GM21825 (cell line): Measurements from ENCODE around the gene UPK1A.
A peak's percentile ranks its signal among the peaks of the same experiment; 100 is the strongest.

ENCODE experiments used
- ATAC-seq: cut with Tn5 transposase; IDR thresholded peaks from one replicate; pipeline ENCODE4 v1.9.1; 2021; ENCODE audit warnings: mild to moderate bottlenecking, moderate library complexity; ENCODE audit not compliant: unreplicated experiment

The UPK1A gene

DNA sequence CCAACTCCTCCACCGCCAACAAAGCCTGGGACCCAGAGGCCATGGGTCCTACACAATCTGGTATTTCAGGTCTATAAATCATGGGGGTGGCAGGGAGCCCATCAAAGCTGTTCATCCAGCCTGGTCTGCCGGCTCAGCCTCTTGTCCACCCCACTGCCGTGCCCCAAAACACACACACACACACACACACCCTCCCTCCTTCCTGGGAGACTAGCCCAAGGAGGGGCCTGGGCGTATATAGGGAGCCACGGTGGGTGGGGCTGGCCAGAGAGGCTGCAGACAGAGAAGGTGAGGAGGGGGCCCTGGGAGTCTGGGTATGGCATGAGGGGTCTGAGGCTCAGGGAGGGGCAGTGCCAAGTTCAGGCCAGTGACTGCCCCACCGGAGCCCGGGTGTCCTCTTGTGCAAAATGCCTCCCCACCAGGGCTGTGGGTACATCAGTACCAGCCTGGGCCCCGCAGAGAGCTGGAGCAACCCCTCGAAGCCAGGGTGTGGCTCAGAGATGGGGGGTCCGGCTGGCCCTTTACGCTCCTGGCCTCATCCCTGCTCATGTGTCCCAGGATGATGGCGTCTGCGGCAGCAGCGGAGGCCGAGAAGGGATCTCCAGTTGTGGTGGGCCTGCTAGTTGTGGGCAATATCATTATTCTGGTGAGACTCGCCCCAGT is at the start of gene UPK1A:
TSS of gene UPK1A (plus strand) at position 267 of the 663 bp plus-strand sequence. CDS start at position 563, 296 bp downstream.
- ATAC-seq = no peak

DNA sequence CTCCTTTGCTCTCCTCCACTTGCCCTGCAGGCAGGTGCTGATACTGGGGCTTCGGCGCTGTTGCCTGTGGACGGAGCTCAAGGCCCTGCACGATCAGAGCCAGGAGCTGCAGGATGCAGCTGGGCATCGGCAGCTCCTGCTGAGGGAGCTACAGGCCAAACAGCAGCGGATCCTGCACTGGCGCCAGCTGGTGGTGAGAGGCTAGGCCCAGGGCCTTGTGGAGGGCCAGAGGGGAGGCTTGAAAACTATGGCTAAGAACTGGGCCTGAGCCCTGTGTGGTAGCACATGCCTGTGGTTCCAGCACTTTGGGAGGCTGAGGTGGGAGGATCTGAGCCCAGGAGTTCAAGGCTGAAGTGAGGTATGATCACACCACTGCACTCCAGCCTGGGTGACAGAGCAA is 47.5 kb upstream of the UPK1A start:
- no peak for ATAC-seq

DNA sequence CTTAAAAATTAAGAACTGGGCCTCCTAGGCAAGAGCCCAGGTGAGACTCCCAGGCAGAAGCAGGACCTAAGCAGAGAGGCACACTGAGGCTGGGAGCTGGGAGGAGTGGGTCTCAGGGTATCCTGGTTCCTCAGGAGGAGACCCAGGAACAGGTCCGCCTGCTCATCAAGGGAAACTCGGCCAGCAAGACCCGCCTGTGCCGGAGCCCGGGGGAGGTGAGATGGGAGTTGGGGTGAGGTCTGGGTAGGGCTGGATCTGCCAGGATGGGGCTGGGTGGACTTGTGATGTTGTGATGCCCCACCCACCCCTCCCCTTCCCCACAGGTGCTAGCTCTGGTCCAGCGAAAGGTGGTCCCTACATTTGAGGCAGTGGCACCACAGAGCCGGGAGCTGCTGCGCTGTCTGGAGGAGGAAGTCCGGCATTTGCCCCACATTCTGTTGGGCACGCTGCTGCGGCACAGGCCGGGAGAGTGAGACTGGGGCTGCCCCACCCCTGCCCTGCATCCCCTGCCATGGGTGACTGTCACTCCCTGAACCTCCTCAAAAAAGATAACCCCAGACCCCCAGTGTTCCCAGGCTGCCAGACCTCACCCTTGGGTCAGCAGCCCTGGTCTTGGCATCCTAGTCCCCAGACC is 46.9 kb upstream of the UPK1A start:
- no peak for ATAC-seq

DNA sequence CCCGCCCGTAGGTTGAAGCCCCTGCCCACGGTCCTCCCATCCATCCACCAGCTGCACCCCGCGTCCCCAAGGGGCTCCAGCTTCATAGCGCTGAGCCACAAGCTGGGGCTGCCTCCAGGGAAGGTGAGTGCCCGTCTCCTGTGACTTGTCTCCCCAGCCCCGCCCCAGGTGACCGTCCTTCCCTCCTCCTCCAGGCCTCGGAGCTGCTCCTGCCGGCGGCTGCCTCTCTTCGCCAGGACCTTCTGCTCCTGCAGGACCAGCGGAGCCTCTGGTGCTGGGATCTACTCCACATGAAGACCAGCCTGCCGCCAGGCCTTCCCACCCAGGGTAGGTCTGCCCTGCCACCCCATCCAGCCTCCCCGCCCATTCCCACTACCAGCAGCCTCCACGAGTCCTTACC is 46.3 kb upstream of the UPK1A start:
- no peak for ATAC-seq

DNA sequence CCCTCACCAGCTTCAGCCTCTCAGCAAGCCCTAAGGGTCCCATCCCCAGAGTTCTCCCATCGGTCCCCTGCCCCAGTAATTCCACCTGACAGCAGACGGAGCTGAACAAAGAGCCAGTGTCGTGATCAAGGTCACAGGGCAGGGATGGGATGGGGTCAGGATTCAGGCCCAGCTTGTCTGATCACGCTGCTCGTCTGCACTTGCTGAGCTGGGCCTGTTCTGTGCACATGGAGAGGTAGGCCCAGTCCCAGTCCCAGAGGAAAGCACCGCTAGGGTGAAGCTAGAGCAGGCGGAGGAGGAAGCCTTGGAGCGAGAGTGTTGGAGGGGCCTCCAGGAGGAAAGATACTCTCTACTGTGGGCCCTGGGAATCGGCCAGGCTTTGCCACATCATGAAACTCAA is 44.6 kb upstream of the UPK1A start:
- no peak for ATAC-seq

DNA sequence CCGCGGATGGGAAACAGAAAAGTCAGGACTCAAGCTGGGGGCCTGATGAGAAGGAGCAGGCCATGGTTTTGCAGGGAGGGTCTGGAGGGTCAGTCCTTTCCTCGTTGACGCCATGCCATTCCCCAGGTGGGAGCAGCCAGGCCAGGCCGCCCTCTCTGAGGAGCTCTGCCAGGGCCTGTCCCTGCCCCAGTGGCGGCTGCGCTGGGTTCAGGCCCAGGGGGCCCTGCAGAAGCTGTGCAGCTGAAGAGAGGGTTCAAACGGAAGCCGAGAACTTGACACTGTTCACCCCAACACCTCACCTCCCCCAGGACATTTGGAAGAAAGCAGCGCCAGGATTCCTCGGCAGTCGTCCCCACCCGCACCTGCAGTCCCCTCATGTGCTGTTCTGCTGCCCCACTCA is 43.6 kb upstream of the UPK1A start:
- no peak for ATAC-seq

DNA sequence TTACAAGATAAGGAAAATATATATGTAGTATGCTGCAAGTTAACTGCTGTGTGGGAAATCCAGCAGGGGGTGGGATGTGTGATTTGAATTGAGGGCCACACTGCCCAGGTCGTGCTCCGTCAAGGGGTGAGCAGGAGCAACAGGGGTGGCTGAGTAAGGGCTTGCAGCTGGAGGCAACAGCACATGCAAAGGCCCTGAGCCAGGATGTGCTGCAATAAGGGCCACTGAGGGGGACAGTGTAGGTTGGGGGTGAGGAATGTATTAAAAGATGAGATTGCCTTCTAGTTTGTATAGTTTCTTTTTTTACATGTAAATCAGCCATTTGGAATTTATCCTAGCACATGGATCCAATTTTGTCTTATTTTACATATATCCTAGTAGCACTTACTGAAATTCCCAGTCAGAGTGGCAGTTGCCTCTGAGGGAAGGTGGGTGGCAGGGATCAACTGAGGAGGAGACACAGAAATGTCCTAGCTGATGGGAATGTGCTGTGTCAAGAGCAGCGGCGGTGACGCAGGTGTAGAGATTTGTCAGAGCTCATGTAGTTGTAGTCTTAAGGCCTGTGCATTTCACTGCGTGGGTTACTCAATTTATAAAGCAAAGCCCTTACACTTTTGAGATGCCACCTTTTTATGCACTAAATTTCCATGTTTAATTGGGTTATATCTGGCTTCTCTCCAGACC is 42.8 kb upstream of the UPK1A start:
- no peak for ATAC-seq

DNA sequence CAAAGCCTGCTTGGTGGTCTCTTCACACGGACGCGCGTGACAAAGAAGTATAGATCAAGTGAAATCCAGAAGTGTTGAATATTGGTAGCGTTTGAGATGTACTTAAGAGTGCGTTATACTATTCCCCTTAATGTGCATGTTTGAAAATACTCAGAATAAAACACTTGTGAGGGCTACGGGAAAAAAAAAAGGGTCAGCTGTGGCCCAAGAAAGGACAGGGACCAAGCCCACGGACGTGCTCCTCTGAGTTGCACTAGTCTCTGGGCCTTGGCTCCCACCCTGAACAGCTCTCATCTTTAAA is 38.1 kb upstream of the UPK1A start:
- ATAC-seq = peak; percentile 11

DNA sequence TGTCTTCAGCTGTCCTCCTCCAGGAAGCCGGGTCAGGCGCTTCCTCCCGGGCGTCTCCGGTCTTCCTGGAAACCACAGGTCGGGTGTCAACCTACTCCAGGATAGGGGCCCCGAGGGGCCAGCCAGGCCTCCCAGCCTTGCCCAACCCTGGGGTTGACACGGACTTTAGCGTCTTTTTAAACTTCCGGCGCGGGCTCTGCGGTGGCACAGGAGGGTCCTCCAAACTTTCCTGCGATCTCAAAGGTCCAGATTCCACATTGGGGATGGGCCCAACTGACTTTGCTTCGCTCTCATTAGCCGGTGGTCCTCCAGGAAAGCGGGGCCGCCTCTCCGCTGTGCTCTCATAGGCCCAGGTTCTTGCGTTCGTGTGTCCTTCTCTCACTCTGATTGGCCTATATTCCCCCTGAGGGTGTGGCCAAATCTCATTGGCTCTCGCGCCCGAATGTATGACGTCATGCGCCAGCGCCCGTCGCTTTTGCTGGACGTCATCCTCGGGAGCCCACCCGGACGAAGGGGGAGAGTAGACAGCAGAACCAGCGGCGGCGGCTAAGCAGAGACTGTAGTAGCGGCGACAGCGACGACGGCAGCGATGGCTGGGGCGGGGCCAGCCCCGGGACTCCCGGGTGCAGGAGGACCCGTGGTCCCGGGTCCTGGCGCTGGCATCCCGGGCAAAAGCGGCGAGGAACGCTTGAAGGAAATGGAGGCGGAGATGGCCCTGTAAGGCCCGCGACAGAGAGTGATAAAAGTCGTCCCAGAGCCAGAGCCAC is 37.6 kb upstream of the UPK1A start, which contains the start of gene RBM42:
TSS of gene RBM42 (plus strand) at position 472 of the 767 bp plus-strand sequence. CDS start at position 590, 118 bp downstream.
- peak; percentile 92 for ATAC-seq

DNA sequence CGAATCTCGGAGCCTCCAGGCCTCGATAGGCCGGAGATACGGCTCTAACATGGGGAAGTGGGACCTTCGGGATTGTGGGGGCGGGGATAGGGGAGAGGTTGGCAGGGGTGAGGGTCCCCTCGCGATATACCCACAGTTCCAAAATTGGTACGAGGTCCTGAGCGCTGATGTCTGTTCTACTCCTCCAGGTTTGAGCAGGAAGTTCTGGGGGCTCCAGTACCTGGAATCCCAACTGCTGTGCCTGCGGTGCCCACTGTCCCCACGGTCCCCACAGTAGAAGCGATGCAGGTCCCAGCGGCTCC is 37.0 kb upstream of the UPK1A start:
- no peak for ATAC-seq

DNA sequence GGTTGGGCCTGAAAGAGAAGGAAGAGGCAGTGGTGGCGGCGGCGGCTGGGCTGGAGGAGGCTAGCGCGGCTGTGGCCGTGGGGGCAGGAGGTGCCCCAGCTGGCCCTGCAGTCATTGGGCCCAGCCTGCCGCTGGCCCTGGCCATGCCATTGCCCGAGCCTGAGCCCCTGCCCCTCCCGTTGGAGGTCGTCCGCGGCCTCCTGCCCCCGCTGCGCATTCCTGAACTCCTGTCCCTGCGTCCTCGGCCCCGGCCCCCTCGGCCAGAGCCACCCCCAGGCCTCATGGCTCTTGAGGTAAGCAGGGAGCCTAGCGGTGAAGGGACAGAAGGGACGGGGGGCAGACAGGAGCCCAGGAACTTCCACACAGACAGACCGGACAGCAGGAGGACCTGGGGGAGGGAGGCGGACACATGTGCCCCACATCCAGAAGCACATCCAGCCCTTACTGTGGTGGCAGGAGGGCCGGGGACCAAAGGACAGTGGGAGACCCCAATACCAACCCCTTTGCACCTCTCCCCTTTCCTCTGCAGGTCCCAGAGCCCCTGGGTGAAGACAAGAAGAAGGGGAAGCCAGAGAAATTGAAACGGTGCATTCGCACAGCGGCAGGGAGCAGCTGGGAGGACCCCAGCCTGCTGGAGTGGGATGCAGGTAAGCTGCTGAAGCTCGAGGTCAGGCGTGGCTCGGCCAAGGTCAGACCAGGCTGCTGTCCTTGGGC is 32.4 kb upstream of the UPK1A start:
- no peak for ATAC-seq

DNA sequence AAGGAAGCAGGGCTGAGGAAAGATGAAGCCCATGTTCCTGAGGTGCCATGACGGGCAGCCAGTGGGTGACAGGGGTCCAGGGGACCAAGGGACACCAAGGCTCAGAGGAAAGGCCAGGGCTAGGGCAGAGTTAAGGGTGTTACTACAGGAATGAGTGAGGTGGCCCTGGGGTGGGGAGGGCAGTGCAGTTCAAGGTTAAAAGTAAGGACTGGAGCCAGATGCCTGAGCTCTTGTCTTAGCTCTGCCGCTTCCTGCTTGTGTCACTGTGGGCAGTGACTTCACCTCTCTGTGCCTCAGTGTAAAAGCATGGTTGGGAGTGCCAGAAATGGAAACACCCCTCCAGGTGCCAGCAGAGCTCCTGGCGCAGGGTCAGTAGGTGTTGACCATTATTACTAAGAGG is 29.7 kb upstream of the UPK1A start:
- no peak for ATAC-seq

DNA sequence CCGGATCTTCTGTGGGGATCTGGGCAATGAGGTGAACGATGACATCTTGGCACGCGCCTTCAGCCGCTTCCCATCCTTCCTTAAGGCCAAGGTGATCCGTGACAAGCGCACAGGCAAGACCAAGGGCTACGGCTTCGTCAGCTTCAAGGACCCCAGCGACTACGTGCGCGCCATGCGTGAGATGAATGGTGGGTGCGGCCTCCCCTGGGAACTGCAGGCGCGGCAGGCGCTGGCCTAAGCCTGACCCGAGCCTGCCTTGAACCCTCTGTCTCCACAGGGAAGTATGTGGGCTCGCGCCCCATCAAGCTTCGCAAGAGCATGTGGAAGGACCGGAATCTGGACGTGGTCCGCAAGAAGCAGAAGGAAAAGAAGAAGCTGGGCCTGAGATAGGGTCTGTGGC is 29.2 kb upstream of the UPK1A start:
- ATAC-seq = no peak

DNA sequence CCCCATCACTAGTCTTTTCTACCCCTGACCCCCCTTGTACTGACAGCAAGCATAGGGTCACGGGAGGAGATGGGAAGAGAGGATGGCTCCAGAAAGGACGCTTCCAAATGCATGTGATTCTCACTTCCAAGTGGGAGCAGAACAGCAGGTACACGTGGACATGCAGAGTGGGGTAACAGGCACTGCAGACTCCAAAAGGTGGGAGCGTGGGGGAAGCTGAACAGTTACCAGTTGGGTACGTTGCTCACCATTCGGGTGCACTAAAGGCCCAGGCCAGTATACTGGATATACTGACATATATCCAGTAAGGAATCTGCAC is 27.0 kb upstream of the UPK1A start:
- ATAC-seq = no peak

DNA sequence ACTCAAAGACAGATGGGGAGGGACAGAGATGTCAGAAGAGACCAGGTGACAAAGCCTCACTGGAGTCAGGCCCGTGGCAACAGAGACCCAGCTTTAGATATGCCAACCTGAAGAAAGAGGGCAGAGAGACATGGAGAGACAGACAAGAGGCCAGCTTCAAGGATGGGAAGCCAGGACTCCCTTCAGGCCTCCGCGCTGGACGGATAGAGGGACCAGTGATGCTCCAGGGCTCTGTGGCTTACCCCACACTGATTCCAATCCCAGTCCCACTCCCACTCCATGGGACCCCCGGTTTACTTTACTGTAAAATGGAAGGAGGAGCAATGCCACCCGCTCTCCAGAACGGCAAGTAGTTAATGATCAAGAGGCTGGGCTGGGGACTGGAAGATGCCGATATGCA is 26.5 kb upstream of the UPK1A start:
- no peak for ATAC-seq

DNA sequence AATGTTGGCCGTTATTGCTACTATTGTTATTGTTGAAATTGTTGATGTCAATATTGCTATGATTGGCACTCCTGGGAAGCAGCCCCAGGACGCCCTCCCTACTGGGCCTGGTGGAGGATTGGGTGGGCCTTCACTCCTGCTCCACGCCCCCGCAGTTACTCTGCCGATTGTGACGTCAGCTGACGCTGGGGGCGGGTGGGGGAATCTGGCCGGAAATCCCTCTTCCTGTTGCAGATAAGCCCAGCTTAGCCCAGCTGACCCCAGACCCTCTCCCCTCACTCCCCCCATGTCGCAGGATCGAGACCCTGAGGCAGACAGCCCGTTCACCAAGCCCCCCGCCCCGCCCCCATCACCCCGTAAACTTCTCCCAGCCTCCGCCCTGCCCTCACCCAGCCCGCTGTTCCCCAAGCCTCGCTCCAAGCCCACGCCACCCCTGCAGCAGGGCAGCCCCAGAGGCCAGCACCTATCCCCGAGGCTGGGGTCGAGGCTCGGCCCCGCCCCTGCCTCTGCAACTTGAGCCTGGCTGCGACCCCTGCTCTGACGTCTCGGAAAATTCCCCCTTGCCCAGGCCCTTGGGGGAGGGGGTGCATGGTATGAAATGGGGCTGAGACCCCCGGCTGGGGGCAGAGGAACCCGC is 24.7 kb upstream of the UPK1A start, which contains the start of gene ETV2:
TSS of gene ETV2 (plus strand) at position 231 of the 637 bp plus-strand sequence. CDS start 716 bp downstream, outside the sequence.
- no peak for ATAC-seq

DNA sequence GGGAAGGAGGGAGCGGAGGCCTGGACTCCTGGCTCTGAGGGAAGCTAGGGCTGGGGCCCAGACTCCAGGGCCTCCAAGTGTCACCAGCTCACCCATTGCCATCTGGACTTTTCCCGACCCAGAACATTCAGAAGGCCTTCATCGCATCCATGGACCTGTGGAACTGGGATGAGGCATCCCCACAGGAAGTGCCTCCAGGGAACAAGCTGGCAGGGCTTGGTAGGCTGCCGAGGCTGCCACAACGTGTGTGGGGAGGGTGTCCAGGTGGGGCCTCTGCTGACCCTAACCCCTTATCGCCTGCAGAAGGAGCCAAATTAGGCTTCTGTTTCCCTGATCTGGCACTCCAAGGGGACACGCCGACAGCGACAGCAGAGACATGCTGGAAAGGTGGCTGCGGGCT is 24.0 kb upstream of the UPK1A start:
- no peak for ATAC-seq

DNA sequence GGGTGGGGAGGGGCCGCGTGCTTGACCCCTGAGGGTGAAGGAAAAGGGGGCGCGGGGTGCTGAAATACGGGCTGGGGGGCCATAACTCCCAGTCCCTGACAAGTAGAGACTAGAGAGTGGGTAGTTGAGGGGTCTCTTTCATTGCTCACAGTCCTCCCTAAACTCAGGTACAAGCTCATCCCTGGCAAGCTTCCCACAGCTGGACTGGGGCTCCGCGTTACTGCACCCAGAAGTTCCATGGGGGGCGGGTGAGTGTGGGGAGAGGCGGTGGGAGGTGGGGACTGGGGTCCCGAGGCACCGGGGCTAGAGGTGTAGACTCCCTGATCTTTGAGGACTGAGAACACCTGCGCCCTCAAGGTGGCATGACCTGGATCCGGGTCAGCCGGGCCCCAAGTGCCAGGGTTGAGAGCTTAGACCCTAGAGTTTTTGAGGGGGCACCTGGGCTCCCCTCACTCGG is 23.5 kb upstream of the UPK1A start:
- no peak for ATAC-seq

DNA sequence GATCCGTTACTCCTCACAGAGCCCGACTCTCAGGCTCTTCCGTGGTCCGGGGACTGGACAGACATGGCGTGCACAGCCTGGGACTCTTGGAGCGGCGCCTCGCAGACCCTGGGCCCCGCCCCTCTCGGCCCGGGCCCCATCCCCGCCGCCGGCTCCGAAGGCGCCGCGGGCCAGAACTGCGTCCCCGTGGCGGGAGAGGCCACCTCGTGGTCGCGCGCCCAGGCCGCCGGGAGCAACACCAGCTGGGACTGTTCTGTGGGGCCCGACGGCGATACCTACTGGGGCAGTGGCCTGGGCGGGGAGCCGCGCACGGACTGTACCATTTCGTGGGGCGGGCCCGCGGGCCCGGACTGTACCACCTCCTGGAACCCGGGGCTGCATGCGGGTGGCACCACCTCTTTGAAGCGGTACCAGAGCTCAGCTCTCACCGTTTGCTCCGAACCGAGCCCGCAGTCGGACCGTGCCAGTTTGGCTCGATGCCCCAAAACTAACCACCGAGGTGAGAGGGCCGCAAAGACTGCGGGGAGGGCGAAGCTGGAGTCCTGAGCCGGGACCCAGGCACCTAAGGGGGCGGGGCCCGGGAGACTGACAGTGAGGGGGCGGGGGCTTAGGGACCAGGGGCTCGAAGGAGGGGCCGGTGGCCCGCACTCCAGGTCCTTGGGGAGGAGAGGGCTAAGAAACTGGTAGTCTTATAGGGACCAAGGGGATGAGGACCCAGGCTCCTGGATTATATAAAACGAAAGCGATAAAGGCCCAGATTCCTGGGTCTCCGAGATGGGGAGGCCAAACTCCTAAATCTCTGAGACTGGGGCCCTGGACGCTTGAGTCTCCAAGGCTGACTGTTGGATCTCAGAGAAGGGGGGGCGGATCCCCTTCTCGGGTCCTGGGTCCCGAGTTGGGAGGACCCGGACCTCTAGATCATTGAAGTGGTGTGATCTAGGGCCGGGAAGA is 22.8 kb upstream of the UPK1A start:
- ATAC-seq = peak; percentile 33
